ENCODE results near the gene VKORC1. TPM values are rescaled to one million over a fixed set of nuclear protein-coding genes. Genes with fewer than 3 reads are reported as not detected.

Gene VKORC1
- total and polyA plus RNA-seq, 2 experiments from 2014 or later = 89.6 to 100 TPM

- no peak for TF ChIP-seq ZNF462 (CRISPR knock-in tag; IDR thresholded peaks at IDR 0.05)
These were observed 17.6 kb downstream of the VKORC1 start (continued) for GRCh38 chr16:31077024-31077423.

DNA sequence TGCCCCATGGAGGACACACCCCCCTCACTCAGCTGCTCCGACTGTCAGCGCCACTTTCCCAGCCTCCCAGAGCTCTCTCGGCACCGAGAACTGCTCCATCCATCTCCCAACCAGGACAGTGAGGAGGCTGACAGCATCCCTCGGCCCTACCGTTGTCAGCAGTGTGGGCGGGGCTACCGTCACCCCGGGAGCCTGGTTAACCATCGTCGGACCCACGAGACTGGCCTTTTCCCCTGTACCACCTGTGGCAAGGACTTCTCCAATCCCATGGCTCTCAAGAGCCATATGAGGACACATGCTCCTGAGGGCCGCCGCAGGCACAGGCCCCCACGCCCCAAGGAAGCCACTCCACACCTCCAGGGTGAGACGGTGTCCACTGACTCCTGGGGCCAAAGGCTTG, 18.3 kb downstream of the VKORC1 start:
- H3K27ac Mint-ChIP-seq = no peak overlapping the region
- Histone ChIP-seq H3K79me2 (replicated peaks; ENCODE audit: insufficient read depth) (peaks cover 38% of the 10 kb centered on the region), H3K4me2 (no peak overlapping the region), H3K9me2 (ENCODE audit: insufficient read depth) (no peaks in the 10 kb centered on the region), H3K4me1 (ENCODE audit: insufficient read depth) (peaks cover 14% of the 10 kb centered on the region), H3K4me3 (no peak overlapping the region), H3K27me3 (ENCODE audit: insufficient read depth) (no peaks in the 10 kb centered on the region), H3K36me3 (ENCODE audit: insufficient read depth) (peaks cover 7% of the 10 kb centered on the region; the same call in 1 of the 2 replicates), H3F3A (replicated peaks; ENCODE audit: low read depth) (no peaks in the 10 kb centered on the region), H4K20me1 (replicated peaks; ENCODE audit: insufficient read depth) (no peaks in the 10 kb centered on the region; the same call in 1 of the 2 replicates), H3K27ac (ENCODE audit: low read depth) (no peak overlapping the region), H2AFZ (no peak overlapping the region)
- DNase-seq (ENCODE audit: low spot score) (no peak), ATAC-seq (no peak)
- TF ChIP-seq REST (IDR thresholded peaks at IDR 0.05; ENCODE audit: unreplicated experiment) = no peak
- TF ChIP-seq POLR2AphosphoS5 (IDR thresholded peaks at IDR 0.05; ENCODE audit: low read depth) = no peak
- no peak for TF ChIP-seq CREB1 (CRISPR knock-in tag; IDR thresholded peaks at IDR 0.05; ENCODE audit: low read depth)
- no peak for TF ChIP-seq JUNB (IDR thresholded peaks at IDR 0.05; ENCODE audit: unreplicated experiment)
- no peak for TF ChIP-seq EZH2phosphoT487 (IDR thresholded peaks at IDR 0.05; ENCODE audit: unreplicated experiment)
- TF ChIP-seq EZH2 (IDR thresholded peaks at IDR 0.05; ENCODE audit: low read depth, unreplicated experiment) = no peak
- TF ChIP-seq, protein P1, sequence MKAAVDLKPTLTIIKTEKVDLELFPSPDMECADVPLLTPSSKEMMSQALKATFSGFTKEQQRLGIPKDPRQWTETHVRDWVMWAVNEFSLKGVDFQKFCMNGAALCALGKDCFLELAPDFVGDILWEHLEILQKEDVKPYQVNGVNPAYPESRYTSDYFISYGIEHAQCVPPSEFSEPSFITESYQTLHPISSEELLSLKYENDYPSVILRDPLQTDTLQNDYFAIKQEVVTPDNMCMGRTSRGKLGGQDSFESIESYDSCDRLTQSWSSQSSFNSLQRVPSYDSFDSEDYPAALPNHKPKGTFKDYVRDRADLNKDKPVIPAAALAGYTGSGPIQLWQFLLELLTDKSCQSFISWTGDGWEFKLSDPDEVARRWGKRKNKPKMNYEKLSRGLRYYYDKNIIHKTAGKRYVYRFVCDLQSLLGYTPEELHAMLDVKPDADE (IDR thresholded peaks at IDR 0.05) = no peak
- TF ChIP-seq NANOG (IDR thresholded peaks at IDR 0.05; ENCODE audit: borderline replicate concordance) = no peak
- TF ChIP-seq, protein P2, sequence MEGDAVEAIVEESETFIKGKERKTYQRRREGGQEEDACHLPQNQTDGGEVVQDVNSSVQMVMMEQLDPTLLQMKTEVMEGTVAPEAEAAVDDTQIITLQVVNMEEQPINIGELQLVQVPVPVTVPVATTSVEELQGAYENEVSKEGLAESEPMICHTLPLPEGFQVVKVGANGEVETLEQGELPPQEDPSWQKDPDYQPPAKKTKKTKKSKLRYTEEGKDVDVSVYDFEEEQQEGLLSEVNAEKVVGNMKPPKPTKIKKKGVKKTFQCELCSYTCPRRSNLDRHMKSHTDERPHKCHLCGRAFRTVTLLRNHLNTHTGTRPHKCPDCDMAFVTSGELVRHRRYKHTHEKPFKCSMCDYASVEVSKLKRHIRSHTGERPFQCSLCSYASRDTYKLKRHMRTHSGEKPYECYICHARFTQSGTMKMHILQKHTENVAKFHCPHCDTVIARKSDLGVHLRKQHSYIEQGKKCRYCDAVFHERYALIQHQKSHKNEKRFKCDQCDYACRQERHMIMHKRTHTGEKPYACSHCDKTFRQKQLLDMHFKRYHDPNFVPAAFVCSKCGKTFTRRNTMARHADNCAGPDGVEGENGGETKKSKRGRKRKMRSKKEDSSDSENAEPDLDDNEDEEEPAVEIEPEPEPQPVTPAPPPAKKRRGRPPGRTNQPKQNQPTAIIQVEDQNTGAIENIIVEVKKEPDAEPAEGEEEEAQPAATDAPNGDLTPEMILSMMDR (conservative IDR thresholded peaks at IDR 0.05; ENCODE audit: low read depth in 2 of 2) = no peak
- TF ChIP-seq ZNF114 (CRISPR knock-in tag; IDR thresholded peaks at IDR 0.05) = no peak
- TF ChIP-seq ZNF331 (CRISPR knock-in tag; IDR thresholded peaks at IDR 0.05; ENCODE audit: low read depth) = no peak
- TF ChIP-seq STAT1 (IDR thresholded peaks at IDR 0.05; ENCODE audit: unreplicated experiment) = no peak
- peaks cover 19% of the 10 kb centered on the region for H3K4me1 Mint-ChIP-seq
- H3K9me3 Mint-ChIP-seq = no peaks in the 10 kb centered on the region; the same call in 2 of the 3 replicates
- H3K27me3 Mint-ChIP-seq (ENCODE audit: insufficient read depth, low read depth, poor library complexity) = peaks cover 8% of the 10 kb centered on the region
- peak overlapping the region; percentile 92 for H3K4me3 Mint-ChIP-seq
- H3K36me3 Mint-ChIP-seq (ENCODE audit: low read depth) = peaks cover 50% of the 10 kb centered on the region

All from GM23338 (cell line).